ENCODE results near the gene NUP107. TPM values are rescaled to one million over a fixed set of nuclear protein-coding genes. Genes with fewer than 3 reads are reported as not detected.
A peak's percentile ranks its signal among the peaks of the same experiment; 100 is the strongest.

NUP107 gene
- total RNA-seq, 1 experiment from 2014 or later = 99.0 TPM

DNA sequence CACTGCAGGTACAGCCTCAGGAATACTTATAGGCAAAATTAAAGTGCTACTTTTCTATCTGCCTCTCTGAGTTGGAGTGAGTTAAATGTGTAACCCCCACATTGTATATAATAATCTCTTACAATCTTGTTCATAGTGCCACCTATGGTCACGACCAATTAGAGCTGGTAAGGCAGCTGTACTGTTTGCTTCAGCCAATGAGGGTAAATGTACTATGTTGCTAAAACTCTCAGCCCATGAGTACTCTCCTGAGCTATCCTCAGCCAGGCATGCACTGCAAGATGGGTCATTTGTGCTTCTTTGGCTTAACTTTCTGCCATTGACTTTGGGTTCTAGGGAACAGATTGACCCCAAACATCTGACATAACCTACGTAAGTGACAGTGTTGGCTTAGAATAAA is 106.2 kb downstream of the NUP107 start:
- H3K9ac ChIP-seq (ENCODE audit: low read length) = no peak overlapping the region
- H4K20me1 ChIP-seq (ENCODE audit: insufficient read depth) = no peaks in the 10 kb centered on the region
- no peaks in the 10 kb centered on the region for H3K27me3 ChIP-seq (ENCODE audit: insufficient read depth, low read length)
- ChIA-PET POLR2A (interaction anchor here (2.4 kb wide), 1 partner anchor 15 kb away, joined by 7 read pairs; the partner anchor contains the start of gene MDM2), RAD21 (ENCODE audit: low non-redundant PET in 1 of 2, low total read pairs in 2 of 2, uncharacterized antibody in 2 of 2, unreplicated experiment in 2 of 2) (no interaction called here), CTCF (no interaction called here)
- H3K9me2 ChIP-seq (ENCODE audit: insufficient read depth) = no peaks in the 10 kb centered on the region
- no peak overlapping the region for H2AFZ ChIP-seq (ENCODE audit: low read depth, low read length, poor library complexity, severe bottlenecking)
- H3K9me3 ChIP-seq (ENCODE audit: control insufficient read depth in 1 of 2, insufficient read depth in 1 of 2, low read depth in 1 of 2, low read length in 2 of 2) = no peaks in the 10 kb centered on the region
- H3K4me2 ChIP-seq (ENCODE audit: low read length) = peak overlapping the region; percentile 11; the same call in 1 of the 2 replicates
- no peaks in the 10 kb centered on the region for H3K79me2 ChIP-seq (ENCODE audit: insufficient read depth, low read length)
- H3K36me3 ChIP-seq (ENCODE audit: control insufficient read depth in 1 of 2, insufficient read depth in 2 of 2, low read length in 2 of 2) = no peaks in the 10 kb centered on the region
- BruUV-seq (replicated peaks) = no TSS peak
- H3K4me3 ChIP-seq (replicated peaks in 1 of 2; ENCODE audit: low read depth in 1 of 2, low read length in 2 of 2) = no peak overlapping the region
- peak; percentile 99 for ATAC-seq
- DNase-seq (ENCODE audit: low read depth, low spot score) = peak; percentile 59
- TF ChIP-seq, protein P1, sequence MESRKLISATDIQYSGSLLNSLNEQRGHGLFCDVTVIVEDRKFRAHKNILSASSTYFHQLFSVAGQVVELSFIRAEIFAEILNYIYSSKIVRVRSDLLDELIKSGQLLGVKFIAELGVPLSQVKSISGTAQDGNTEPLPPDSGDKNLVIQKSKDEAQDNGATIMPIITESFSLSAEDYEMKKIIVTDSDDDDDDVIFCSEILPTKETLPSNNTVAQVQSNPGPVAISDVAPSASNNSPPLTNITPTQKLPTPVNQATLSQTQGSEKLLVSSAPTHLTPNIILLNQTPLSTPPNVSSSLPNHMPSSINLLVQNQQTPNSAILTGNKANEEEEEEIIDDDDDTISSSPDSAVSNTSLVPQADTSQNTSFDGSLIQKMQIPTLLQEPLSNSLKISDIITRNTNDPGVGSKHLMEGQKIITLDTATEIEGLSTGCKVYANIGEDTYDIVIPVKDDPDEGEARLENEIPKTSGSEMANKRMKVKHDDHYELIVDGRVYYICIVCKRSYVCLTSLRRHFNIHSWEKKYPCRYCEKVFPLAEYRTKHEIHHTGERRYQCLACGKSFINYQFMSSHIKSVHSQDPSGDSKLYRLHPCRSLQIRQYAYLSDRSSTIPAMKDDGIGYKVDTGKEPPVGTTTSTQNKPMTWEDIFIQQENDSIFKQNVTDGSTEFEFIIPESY (IDR thresholded peaks at IDR 0.05; ENCODE audit: extremely low read depth, insufficient replicate concordance, low read length) = no peak
- TF ChIP-seq SP1 (IDR thresholded peaks at IDR 0.05; ENCODE audit: low read depth) = peak; percentile 55
- peaks cover 0 to 24% of the 10 kb centered on the region in 2 experiments for H3K4me1 ChIP-seq (ENCODE audit: control insufficient read depth in 1 of 2, insufficient read depth in 2 of 2, low read length in 2 of 2)
- no peak overlapping the region for H3K27ac ChIP-seq (ENCODE audit: low read depth, low read length)
- intact Hi-C loops (cut with micrococcal nuclease) = no loop called here

DNA sequence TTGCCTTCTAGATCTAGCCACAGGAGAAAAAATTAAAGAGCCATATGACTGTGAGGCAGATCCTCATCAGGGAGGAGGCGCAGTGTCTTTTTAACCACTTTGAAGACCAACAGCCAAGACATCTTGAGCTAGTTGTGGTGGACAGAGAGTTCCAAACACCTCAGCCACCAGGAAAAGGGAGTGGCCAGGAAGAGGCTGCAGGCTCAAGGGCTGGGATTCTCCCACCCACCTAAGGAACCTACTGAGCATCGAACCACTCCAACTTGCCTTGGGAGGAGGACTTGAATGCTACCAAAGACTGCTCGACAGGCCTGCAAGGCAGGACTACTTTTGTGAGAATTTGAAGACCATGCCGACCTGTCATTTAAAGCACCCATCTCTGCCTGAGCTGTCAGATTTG is 106.7 kb downstream of the NUP107 start:
- ChIA-PET RAD21 (ENCODE audit: low non-redundant PET in 1 of 2, low total read pairs in 2 of 2, uncharacterized antibody in 2 of 2, unreplicated experiment in 2 of 2) (no interaction called here), CTCF (no interaction called here), POLR2A (interaction anchor here (2.4 kb wide), 1 partner anchor 14 kb away, joined by 7 read pairs; the partner anchor contains the start of gene MDM2)
- peak overlapping the region; percentile 11; the same call in 1 of the 2 replicates for H3K4me2 ChIP-seq (ENCODE audit: low read length)
- H4K20me1 ChIP-seq (ENCODE audit: insufficient read depth) = no peaks in the 10 kb centered on the region
- TF ChIP-seq EGR1 (IDR thresholded peaks at IDR 0.05; ENCODE audit: low read depth) (no peak), ELF1 (IDR thresholded peaks at IDR 0.05; ENCODE audit: borderline replicate concordance, low read depth) (no peak)
- TF ChIP-seq, protein P2, sequence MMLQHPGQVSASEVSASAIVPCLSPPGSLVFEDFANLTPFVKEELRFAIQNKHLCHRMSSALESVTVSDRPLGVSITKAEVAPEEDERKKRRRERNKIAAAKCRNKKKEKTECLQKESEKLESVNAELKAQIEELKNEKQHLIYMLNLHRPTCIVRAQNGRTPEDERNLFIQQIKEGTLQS (IDR thresholded peaks at IDR 0.05) = no peak
- TF ChIP-seq, protein P3, sequence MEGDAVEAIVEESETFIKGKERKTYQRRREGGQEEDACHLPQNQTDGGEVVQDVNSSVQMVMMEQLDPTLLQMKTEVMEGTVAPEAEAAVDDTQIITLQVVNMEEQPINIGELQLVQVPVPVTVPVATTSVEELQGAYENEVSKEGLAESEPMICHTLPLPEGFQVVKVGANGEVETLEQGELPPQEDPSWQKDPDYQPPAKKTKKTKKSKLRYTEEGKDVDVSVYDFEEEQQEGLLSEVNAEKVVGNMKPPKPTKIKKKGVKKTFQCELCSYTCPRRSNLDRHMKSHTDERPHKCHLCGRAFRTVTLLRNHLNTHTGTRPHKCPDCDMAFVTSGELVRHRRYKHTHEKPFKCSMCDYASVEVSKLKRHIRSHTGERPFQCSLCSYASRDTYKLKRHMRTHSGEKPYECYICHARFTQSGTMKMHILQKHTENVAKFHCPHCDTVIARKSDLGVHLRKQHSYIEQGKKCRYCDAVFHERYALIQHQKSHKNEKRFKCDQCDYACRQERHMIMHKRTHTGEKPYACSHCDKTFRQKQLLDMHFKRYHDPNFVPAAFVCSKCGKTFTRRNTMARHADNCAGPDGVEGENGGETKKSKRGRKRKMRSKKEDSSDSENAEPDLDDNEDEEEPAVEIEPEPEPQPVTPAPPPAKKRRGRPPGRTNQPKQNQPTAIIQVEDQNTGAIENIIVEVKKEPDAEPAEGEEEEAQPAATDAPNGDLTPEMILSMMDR (IDR thresholded peaks at IDR 0.05 in 2 of 3, conservative IDR thresholded peaks at IDR 0.05 in 1 of 3; ENCODE audit: borderline replicate concordance in 1 of 3, insufficient read depth in 1 of 3, low read depth in 2 of 3, low read length in 2 of 3) = no peak
- TF ChIP-seq, protein P4, sequence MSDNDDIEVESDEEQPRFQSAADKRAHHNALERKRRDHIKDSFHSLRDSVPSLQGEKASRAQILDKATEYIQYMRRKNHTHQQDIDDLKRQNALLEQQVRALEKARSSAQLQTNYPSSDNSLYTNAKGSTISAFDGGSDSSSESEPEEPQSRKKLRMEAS (IDR thresholded peaks at IDR 0.05) = no peak
- no peaks in the 10 kb centered on the region for H3K9me3 ChIP-seq (ENCODE audit: control insufficient read depth in 1 of 2, insufficient read depth in 1 of 2, low read depth in 1 of 2, low read length in 2 of 2)
- H2AFZ ChIP-seq (ENCODE audit: low read depth, low read length, poor library complexity, severe bottlenecking) = no peak overlapping the region
- intact Hi-C loops (cut with micrococcal nuclease) = no loop called here
- no peak overlapping the region for H3K27ac ChIP-seq (ENCODE audit: low read depth, low read length)
- ATAC-seq (peak; percentile 23; the same call in 1 of the 2 replicates), DNase-seq (ENCODE audit: low read depth, low spot score) (no peak)
- no peaks in the 10 kb centered on the region for H3K9me2 ChIP-seq (ENCODE audit: insufficient read depth)
- no peaks in the 10 kb centered on the region for H3K36me3 ChIP-seq (ENCODE audit: control insufficient read depth in 1 of 2, insufficient read depth in 2 of 2, low read length in 2 of 2)
- no peaks in the 10 kb centered on the region for H3K79me2 ChIP-seq (ENCODE audit: insufficient read depth, low read length)
- no peaks in the 10 kb centered on the region for H3K27me3 ChIP-seq (ENCODE audit: insufficient read depth, low read length)
- no peak overlapping the region for H3K4me3 ChIP-seq (replicated peaks in 1 of 2; ENCODE audit: low read depth in 1 of 2, low read length in 2 of 2)
- no TSS peak for BruUV-seq (replicated peaks)
- H3K4me1 ChIP-seq (ENCODE audit: control insufficient read depth in 1 of 2, insufficient read depth in 2 of 2, low read length in 2 of 2) = peaks cover 0 to 24% of the 10 kb centered on the region in 2 experiments
- no peak overlapping the region for H3K9ac ChIP-seq (ENCODE audit: low read length)
